ENCODE results near the gene NIPAL1. TPM values are rescaled to one million over a fixed set of nuclear protein-coding genes. Genes with fewer than 3 reads are reported as not detected.

The NIPAL1 gene
- total RNA-seq, 6 experiments from 2014 or later = 0.22 to 1.3 (median 0.48) TPM

- H3K27me3 Mint-ChIP-seq (ENCODE audit: insufficient read depth) = peaks cover 5% of the 10 kb centered on the region
- no peak overlapping the region for H3K27ac Mint-ChIP-seq
- no peaks in the 10 kb centered on the region for H3K9me3 Mint-ChIP-seq
- no peaks in the 10 kb centered on the region for H3K36me3 Mint-ChIP-seq (ENCODE audit: low read depth)
- TF ChIP-seq, protein P1, sequence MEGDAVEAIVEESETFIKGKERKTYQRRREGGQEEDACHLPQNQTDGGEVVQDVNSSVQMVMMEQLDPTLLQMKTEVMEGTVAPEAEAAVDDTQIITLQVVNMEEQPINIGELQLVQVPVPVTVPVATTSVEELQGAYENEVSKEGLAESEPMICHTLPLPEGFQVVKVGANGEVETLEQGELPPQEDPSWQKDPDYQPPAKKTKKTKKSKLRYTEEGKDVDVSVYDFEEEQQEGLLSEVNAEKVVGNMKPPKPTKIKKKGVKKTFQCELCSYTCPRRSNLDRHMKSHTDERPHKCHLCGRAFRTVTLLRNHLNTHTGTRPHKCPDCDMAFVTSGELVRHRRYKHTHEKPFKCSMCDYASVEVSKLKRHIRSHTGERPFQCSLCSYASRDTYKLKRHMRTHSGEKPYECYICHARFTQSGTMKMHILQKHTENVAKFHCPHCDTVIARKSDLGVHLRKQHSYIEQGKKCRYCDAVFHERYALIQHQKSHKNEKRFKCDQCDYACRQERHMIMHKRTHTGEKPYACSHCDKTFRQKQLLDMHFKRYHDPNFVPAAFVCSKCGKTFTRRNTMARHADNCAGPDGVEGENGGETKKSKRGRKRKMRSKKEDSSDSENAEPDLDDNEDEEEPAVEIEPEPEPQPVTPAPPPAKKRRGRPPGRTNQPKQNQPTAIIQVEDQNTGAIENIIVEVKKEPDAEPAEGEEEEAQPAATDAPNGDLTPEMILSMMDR (IDR thresholded peaks at IDR 0.05) = no peak
- DNase-seq = no peak
- H3K4me1 Mint-ChIP-seq (ENCODE audit: low read depth) = peaks cover 39% of the 10 kb centered on the region
- H3K4me3 Mint-ChIP-seq = no peak overlapping the region
Observed at GRCh38 chr4:48078862-48079655, 62.5 kb downstream of the NIPAL1 start.

DNA sequence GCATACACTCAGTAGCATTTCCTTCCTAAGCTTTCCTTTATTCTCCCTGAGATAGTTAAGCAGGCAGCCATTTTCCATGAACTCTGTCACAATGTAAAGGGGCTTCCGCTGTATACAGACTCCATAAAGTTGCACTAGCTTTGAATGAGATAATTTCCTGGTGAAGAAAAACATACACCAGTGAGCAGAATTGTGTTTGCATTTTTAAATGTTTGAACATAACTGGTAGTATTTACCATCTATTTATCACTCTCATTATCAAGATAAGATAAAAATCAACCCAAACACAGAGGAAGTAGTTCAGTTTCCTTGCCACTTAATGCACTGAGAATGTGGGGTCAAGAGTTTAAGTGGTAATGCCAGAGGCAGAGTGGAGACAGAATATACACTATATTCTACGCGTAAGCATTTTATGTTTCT is 63.4 kb downstream of the NIPAL1 start:
- peak; percentile 57 for DNase-seq
- Mint-ChIP-seq H3K27me3 (ENCODE audit: insufficient read depth) (peaks cover 6% of the 10 kb centered on the region), H3K4me3 (peak overlapping the region; percentile 52), H3K36me3 (ENCODE audit: low read depth) (no peaks in the 10 kb centered on the region), H3K9me3 (no peaks in the 10 kb centered on the region), H3K4me1 (ENCODE audit: low read depth) (peaks cover 42% of the 10 kb centered on the region), H3K27ac (peak overlapping the region; percentile 40; the same call in 1 of the 2 replicates)
- TF ChIP-seq, protein P1 (IDR thresholded peaks at IDR 0.05) = no peak

DNA sequence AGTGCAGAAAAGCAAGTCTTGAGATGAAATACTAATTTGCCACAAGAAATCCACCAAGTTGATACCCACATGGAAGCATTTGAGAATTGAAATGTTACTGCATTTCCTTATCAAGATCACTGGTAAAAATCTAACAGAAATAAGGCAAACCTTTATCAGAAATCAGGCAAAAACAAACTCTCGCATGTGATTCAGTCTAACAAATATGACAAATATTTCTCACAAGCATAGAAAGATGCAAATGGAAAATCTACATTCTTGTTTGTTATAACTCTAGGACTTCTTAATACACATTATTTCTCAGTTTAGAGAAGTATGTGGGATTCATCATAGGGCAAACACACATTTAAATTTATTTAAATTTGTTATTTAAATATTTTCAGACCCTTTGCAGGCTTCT is 64.6 kb downstream of the NIPAL1 start:
- Mint-ChIP-seq H3K4me3 (no peak overlapping the region), H3K36me3 (ENCODE audit: low read depth) (no peaks in the 10 kb centered on the region), H3K9me3 (no peaks in the 10 kb centered on the region), H3K4me1 (ENCODE audit: low read depth) (peaks cover 45% of the 10 kb centered on the region), H3K27ac (no peak overlapping the region), H3K27me3 (ENCODE audit: insufficient read depth) (peaks cover 6% of the 10 kb centered on the region)
- TF ChIP-seq, protein P1 (IDR thresholded peaks at IDR 0.05) = no peak
- peak; percentile 41 for DNase-seq

- Mint-ChIP-seq H3K9me3 (no peaks in the 10 kb centered on the region), H3K27me3 (ENCODE audit: insufficient read depth) (peaks cover 6% of the 10 kb centered on the region), H3K27ac (no peak overlapping the region)
Observed at GRCh38 chr4:48082956-48083355, 66.4 kb downstream of the NIPAL1 start.

GRCh38 chr4:48085821-48086589 is 69.4 kb downstream of the NIPAL1 start:
- Mint-ChIP-seq H3K9me3 (no peaks in the 10 kb centered on the region), H3K36me3 (ENCODE audit: low read depth) (no peaks in the 10 kb centered on the region), H3K27me3 (ENCODE audit: insufficient read depth) (peaks cover 6% of the 10 kb centered on the region), H3K4me3 (no peak overlapping the region), H3K4me1 (ENCODE audit: low read depth) (peaks cover 20% of the 10 kb centered on the region), H3K27ac (no peak overlapping the region)
- no peak for DNase-seq
- TF ChIP-seq, protein P1 (IDR thresholded peaks at IDR 0.05) = no peak

More at GRCh38 chr4:48082956-48083355, 66.4 kb downstream of the NIPAL1 start:
- Mint-ChIP-seq H3K36me3 (ENCODE audit: low read depth) (no peaks in the 10 kb centered on the region), H3K4me1 (ENCODE audit: low read depth) (peaks cover 45% of the 10 kb centered on the region), H3K4me3 (no peak overlapping the region)
- TF ChIP-seq, protein P1 (IDR thresholded peaks at IDR 0.05) = no peak
- no peak for DNase-seq

Other genes with a start within 250 kb of the NIPAL1 start
- 1 to 10 TPM in 1 of 6 experiments, under 1 TPM in 5; 0.07 to 1.0 (median 0.31) TPM for gene CORIN, start 178.7 kb upstream of the NIPAL1 start, total RNA-seq (2021; fragmentation: NEBNext Ultra II Directional; extraction: Animal tissue kit (Norgen Biotek cat#: 25700))
- gene NFXL1, start 102.2 kb upstream of the NIPAL1 start, total RNA-seq (2021; fragmentation: NEBNext Ultra II Directional; extraction: Animal tissue kit (Norgen Biotek cat#: 25700)) = 10 to 100 TPM in 3 of 6 experiments, 1 to 10 TPM in 3; 8.4 to 10.8 (median 10.0) TPM
- gene CNGA1, start 91 bp upstream of the NIPAL1 start, total RNA-seq (2021; fragmentation: NEBNext Ultra II Directional; extraction: Animal tissue kit (Norgen Biotek cat#: 25700)) = not detected
- not detected for gene TXK, start 117.5 kb downstream of the NIPAL1 start, total RNA-seq (2021; fragmentation: NEBNext Ultra II Directional; extraction: Animal tissue kit (Norgen Biotek cat#: 25700))

Measured in HFFc6 (cell line).